Kidney epithelial cell (primary cell): ENCODE measurements around the gene RCL1. TPM values are rescaled to one million over a fixed set of nuclear protein-coding genes. Genes with fewer than 3 reads are reported as not detected.

ENCODE experiments used
- DNase-seq: peaks from one replicate; pipeline ENCODE4 v3.0.0-alpha.2; 2010; ENCODE audit warnings: low read depth
- H3K27me3 ChIP-seq: 2 replicates; pipeline ENCODE4 v1.6.0; 2011; ENCODE audit warnings: low read length; ENCODE audit not compliant: control insufficient read depth, insufficient read depth
- H3K36me3 ChIP-seq: 2 replicates; pipeline ENCODE4 v1.5.1; 2011; ENCODE audit warnings: low read length; ENCODE audit not compliant: control insufficient read depth, insufficient read depth
- H3K4me3 ChIP-seq: 2 replicates; pipeline ENCODE4 v1.5.1; 2011; ENCODE audit warnings: low read depth, mild to moderate bottlenecking, control low read depth, low read length
- CTCF ChIP-seq: IDR thresholded peaks from 2 replicates; pipeline ENCODE4 v1.5.1; 2011; ENCODE audit warnings: mild to moderate bottlenecking, moderate library complexity, low read length, control low read depth, inconsistent platforms; ENCODE audit not compliant: insufficient read depth, poor library complexity, severe bottlenecking
- total RNA-seq: library from RNA; depleted of rRNA; stranded (reverse); fragments of >200 nt; gene quantifications from 2 replicates; pipeline ENCODE4 v1.2.3, GENCODE V29; 2015

RCL1 gene
- total RNA-seq, 1 donor from 2014 or later = 24.4 TPM

- H3K36me3 ChIP-seq = no peaks in the 10 kb centered on the region
- TF ChIP-seq CTCF = no peak
- H3K4me3 ChIP-seq = no peak overlapping the region
- no peaks in the 10 kb centered on the region for H3K27me3 ChIP-seq
- DNase-seq = no peak
Observed at GRCh38 chr9:4904322-4905134, 111.8 kb downstream of the RCL1 start.

GRCh38 chr9:4905135-4905490, 112.4 kb downstream of the RCL1 start:
- no peaks in the 10 kb centered on the region for H3K36me3 ChIP-seq
- no peak overlapping the region for H3K4me3 ChIP-seq
- no peak for DNase-seq
- H3K27me3 ChIP-seq = no peaks in the 10 kb centered on the region
- no peak for TF ChIP-seq CTCF

Other genes with a start within 250 kb of the RCL1 start
- gene PLPP6, start 130.7 kb upstream of the RCL1 start, total RNA-seq = 8.6 and 10.0 TPM in 2 replicates
- gene SPATA6L, start 126.5 kb upstream of the RCL1 start, total RNA-seq = 1.3 and 2.5 TPM in 2 replicates
- gene CDC37L1, start 113.4 kb upstream of the RCL1 start, total RNA-seq = 14.8 and 15.9 TPM in 2 replicates
- gene AK3, start 51.7 kb upstream of the RCL1 start, total RNA-seq = 64.4 and 65.5 TPM in 2 replicates
- gene JAK2, start 192.3 kb downstream of the RCL1 start, total RNA-seq = 7.1 and 9.1 TPM in 2 replicates